ENCODE data around the gene NECTIN1. TPM values are rescaled to one million over a fixed set of nuclear protein-coding genes. Genes with fewer than 3 reads are reported as not detected.

NECTIN1 gene
- polyA plus RNA-seq, 3 donors, result 32.3 to 43.4 (median 34.9) TPM

- DNase-seq (ENCODE audit: extremely low read depth in 1 of 11, low read depth in 9 of 11, low spot score in 4 of 11), result no peak
These were observed 88.5 kb downstream of the NECTIN1 start for GRCh38 chr11:119640541-119640940.

- DNase-seq (ENCODE audit: extremely low read depth in 1 of 11, low read depth in 9 of 11, low spot score in 4 of 11), result no peak
These were observed 89.3 kb downstream of the NECTIN1 start for GRCh38 chr11:119639642-119640205.

- no peak for DNase-seq (ENCODE audit: extremely low read depth in 1 of 11, low read depth in 9 of 11, low spot score in 4 of 11)
These were observed 90.1 kb downstream of the NECTIN1 start for GRCh38 chr11:119638851-119639250.

GRCh38 chr11:119637481-119637880 lies 91.5 kb downstream of the NECTIN1 start:
- no peak for DNase-seq (ENCODE audit: extremely low read depth in 1 of 11, low read depth in 9 of 11, low spot score in 4 of 11)

GRCh38 chr11:119635776-119636175 lies 93.2 kb downstream of the NECTIN1 start:
- no peak for DNase-seq (ENCODE audit: extremely low read depth in 1 of 11, low read depth in 9 of 11, low spot score in 4 of 11)

GRCh38 chr11:119635041-119635740 lies 93.8 kb downstream of the NECTIN1 start:
- no peak for DNase-seq (ENCODE audit: extremely low read depth in 1 of 11, low read depth in 9 of 11, low spot score in 4 of 11)

- DNase-seq (ENCODE audit: extremely low read depth in 1 of 11, low read depth in 9 of 11, low spot score in 4 of 11), result no peak
These were observed 94.7 kb downstream of the NECTIN1 start for GRCh38 chr11:119634301-119634700.

GRCh38 chr11:119629834-119630624 lies 99.0 kb downstream of the NECTIN1 start:
- DNase-seq (ENCODE audit: extremely low read depth in 1 of 11, low read depth in 9 of 11, low spot score in 4 of 11), result no peak

GRCh38 chr11:119629085-119629484 lies 99.9 kb downstream of the NECTIN1 start:
- DNase-seq (ENCODE audit: extremely low read depth in 1 of 11, low read depth in 9 of 11, low spot score in 4 of 11), result no peak

GRCh38 chr11:119627286-119627685 lies 101.7 kb downstream of the NECTIN1 start:
- DNase-seq (ENCODE audit: extremely low read depth in 1 of 11, low read depth in 9 of 11, low spot score in 4 of 11), result no peak

- no peak for DNase-seq (ENCODE audit: extremely low read depth in 1 of 11, low read depth in 9 of 11, low spot score in 4 of 11)
These were observed 102.1 kb downstream of the NECTIN1 start for GRCh38 chr11:119626871-119627270.

GRCh38 chr11:119626197-119626841 lies 102.7 kb downstream of the NECTIN1 start:
- DNase-seq (ENCODE audit: extremely low read depth in 1 of 11, low read depth in 9 of 11, low spot score in 4 of 11), result no peak

GRCh38 chr11:119625206-119625978 lies 103.6 kb downstream of the NECTIN1 start:
- no peak for DNase-seq (ENCODE audit: extremely low read depth in 1 of 11, low read depth in 9 of 11, low spot score in 4 of 11)

GRCh38 chr11:119624629-119625028 lies 104.4 kb downstream of the NECTIN1 start:
- DNase-seq (ENCODE audit: extremely low read depth in 1 of 11, low read depth in 9 of 11, low spot score in 4 of 11), result no peak

- DNase-seq (ENCODE audit: extremely low read depth in 1 of 11, low read depth in 9 of 11, low spot score in 4 of 11), result no peak
These were observed 104.8 kb downstream of the NECTIN1 start for GRCh38 chr11:119624102-119624615.

- no peak for DNase-seq (ENCODE audit: extremely low read depth in 1 of 11, low read depth in 9 of 11, low spot score in 4 of 11)
These were observed 105.3 kb downstream of the NECTIN1 start for GRCh38 chr11:119623682-119624081.

GRCh38 chr11:119622454-119623143 lies 106.4 kb downstream of the NECTIN1 start:
- no peak for DNase-seq (ENCODE audit: extremely low read depth in 1 of 11, low read depth in 9 of 11, low spot score in 4 of 11)

- DNase-seq (ENCODE audit: extremely low read depth in 1 of 11, low read depth in 9 of 11, low spot score in 4 of 11), result no peak
These were observed 109.3 kb downstream of the NECTIN1 start for GRCh38 chr11:119619665-119620064.

Data from renal cortex interstitium (tissue), 11 donors.